Measurements from ENCODE around the gene TAS2R41.

Gene TAS2R41

DNA sequence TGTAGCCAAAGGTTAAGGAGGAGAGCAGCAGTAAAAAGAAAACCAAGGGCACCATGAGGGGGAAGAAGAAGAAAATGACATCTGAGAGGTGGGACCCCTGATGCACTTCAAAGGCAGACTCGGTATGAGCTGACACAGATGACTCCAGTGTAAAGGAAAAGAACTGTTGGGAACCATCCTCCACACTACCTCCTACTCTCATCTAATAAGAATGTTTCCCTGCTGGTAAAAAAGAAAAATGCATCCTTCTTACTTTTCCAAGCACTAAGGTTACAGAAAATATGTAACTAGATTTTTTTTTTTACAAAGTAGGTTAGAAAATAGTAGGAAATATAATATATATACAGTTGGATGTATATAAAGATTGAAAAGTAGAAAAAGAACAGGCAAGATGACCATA lies 16.9 kb downstream of the TAS2R41 start:
- DNase-seq: no peak

DNA sequence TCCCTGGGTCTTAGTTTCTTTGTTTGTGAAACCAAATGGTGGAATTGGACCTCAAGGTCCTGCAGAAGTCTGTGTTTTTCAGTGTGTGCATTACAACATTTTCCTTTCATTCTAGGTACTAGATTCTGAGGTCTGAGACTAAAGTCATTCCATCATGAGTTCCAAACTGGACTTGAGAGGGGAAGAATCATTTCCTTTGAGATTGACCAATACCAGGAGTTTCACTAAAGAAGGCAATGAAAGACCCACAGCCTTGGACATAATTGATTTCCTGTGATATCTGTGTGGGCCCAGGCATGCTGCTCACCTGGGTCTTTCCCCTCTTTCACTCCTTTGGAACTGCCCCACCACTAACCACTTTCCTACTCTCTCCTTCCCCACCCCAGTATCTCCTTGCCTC lies 18.2 kb downstream of the TAS2R41 start:
- DNase-seq: no peak

DNA sequence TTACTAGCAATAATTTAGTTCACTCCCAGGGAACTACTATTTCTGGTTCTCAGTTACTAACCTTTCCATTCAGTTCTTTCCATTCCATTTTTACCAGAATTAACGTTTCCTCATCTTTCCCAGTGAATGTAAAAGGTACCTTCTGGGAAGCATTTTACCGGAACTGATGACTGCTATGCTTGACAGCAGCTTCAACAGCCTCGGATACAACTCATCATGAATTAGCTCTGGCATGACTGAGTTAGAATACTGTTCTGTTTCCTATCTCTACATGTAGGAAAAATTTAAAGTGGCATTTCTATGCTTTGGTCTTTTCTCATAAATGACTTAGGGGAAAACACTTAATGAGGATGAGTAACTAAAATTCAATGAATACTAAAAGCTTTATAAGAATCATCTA lies 18.6 kb downstream of the TAS2R41 start:
- no peak for DNase-seq

DNA sequence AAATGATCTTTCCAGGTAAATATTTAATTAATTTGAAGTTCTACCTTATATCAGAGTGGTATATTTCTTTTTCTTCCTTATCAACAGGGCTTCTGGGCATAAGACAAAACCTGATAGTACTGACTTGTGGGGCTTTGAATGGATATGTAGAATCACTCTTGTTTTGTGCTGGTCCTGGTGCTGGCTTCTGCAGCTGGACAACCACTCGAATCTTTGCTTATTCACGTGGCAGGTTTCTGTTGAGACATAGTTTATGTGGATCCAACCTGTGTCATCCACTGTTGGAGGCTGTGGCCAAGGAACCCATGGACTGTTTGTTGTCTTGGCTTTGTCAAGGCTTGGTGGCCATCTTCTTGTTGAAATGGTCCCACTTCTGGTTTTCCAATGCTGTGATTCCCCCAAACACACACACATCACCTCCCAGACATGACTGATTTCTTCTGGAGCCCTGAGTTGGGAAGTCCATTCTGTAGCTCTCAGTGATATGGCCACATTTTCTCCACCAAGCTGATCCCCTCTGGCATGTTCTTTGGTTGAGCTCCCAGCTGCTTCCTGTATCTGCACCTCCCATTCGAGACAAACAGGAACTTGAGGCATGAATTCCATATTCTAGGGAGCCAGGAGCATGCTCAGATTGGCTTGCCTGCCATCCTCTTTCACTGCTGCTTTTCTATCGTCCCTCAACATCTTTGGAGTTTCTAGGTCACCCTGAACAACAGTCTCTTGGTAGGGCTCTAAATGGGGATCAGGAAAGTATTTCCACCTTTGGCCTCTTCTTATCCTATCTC lies 19.5 kb downstream of the TAS2R41 start:
- DNase-seq: no peak

DNA sequence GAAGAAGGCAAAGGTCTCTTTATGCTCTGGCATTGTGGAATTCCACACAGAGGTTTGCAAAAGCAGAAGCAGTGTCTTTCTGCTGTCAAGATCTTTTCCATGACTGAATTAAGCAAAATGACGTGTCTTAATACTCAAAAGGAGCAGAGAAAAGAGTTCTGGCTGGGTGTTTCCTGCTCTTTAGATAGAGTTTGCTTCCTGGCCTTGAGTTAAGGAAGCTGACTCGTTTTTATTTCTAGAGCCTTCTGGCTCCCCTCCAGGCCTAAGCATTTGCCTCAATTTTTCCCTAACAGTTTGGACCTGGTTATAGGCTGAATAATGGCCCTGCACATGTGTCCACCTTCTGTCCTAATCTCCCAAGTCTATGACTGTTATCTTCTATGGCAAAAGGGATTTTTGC lies 21.6 kb downstream of the TAS2R41 start:
- DNase-seq: no peak

DNA sequence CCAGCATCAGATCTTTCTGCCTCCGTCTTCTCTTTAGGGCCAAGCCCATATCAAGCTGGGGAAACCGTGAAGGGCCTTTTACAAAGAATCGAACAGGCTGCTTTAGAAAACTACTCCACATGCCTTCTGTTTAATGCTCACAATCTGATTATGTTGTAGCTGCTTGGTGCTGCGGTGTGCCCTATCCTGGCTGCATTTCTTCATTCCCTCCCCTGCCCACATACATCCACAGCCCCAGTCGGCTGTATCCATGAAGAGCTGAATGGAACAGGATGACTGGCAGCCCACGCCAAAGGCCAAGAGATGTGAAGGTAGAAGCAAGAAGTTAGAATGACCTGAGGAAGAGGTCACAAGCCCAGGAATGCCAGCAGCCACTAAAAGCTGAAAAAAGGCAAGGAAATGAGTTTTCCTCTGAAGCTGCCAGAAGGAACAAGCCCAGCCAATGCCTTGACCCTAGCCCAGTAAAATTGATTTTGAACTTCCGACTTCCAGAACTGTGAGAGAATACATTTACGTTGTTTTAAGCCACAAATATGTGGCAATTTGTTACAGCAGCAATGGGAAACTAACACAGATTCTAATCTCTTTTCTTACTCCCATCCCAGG lies 22.2 kb downstream of the TAS2R41 start:
- no peak for DNase-seq

DNA sequence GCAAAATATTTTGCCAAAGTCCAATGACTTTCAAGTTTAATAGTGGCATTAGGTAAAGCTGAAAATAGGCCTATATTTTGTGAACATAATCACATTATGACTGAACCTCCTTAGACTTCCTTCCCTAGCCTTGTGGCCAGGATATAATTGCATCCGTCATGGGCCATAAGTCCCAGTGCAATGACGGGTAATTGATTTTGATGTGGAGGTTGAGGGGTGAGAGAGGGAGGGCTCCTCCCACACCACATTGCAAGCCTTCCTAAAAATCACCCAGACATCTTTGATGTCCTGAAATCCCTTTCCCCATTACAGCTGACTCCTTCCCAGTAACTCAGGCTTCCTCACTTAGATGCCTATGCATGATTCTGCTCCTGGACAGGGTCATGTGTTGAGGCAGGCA lies 25.6 kb downstream of the TAS2R41 start:
- DNase-seq: no peak

DNA sequence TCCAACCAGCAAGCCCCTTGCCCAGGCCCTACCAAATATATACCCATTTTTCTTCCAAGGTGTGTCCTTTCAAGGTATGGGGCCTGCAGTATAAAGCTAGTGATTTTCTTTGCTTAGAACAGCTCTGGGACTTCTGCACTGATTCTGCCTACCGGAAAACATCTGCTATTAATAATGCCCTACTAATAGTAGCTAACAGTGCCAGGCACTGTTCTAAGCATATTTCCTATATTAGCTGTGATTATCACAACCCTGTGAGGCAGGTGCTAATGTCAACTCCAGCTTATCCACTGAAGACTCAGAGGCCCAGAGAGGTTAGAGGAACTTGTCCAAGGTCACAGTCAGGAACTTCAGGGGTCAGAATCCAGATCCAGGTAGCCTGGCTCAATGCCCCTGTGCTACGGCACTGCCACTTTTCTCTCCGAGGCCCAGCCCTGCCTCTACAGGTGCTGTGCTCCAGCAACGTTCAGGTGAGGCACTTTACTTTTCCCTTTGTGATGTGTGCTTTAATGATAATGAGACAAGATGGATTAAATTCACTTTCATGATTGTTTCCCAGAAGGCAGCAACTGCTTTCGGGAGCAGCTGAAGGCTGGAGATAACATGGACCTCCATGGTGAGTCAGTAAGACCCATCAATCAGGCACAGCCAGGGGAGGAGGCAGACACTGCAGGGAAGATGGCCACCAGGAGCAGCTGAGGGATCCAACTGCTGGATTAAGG lies 26.7 kb downstream of the TAS2R41 start:
- no peak for DNase-seq

DNA sequence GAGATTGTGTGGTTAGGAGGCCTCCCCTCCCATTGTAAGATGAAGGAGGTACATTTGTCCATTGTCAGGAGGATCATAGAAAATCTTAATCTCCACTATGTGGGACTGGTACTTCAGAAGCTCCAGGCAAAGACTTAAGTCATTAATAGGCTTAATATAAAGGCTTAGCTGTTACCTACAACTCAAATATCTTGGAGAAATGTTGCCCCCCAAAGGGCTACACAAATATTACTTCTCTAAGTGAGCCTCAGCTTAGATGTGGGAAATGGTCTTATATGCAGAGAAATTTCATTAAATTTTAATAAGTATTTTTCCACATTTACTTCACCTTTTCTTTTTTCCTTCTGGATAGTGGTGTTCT lies 27.2 kb downstream of the TAS2R41 start:
- no peak for DNase-seq

DNA sequence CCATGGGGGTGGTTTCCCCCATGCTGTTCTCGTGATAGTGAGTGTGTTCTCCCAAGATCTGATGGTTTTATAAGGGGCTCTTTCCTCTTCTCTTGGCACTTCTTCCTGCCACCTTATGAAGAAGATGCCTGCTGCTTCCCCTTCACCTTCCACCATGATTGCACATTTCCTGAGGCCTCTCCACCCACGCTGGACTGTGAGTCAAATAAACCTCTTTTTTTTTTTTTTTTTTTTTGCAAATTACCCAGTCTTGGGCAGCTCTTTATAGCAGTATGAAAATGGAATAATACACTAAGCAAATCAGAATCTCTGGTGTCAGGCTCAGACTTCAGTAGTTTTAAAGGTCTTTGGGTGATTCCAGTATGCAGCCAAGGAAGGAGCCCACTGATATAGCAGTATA lies 28.2 kb downstream of the TAS2R41 start:
- no peak for DNase-seq

DNA sequence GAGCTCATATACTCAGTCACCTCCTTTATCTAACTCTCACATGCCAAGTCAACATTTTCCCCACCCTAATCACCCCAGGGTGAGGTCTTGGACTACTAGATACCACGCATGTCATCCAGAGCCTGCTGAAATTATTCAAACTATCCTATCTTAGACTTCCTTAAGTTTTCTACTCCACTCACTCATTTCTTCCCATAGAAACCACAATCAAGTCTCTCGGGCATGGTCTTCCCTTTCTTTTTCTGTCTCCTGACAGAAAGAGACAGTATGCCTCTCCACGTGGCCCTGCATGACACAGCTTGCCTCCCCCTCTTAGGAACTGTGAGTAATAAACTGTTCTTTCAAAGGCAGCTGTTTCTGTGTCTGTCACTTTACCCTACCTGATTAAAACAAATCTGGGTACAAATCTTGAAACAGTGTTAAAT lies 29.4 kb downstream of the TAS2R41 start:
- no peak for DNase-seq

DNA sequence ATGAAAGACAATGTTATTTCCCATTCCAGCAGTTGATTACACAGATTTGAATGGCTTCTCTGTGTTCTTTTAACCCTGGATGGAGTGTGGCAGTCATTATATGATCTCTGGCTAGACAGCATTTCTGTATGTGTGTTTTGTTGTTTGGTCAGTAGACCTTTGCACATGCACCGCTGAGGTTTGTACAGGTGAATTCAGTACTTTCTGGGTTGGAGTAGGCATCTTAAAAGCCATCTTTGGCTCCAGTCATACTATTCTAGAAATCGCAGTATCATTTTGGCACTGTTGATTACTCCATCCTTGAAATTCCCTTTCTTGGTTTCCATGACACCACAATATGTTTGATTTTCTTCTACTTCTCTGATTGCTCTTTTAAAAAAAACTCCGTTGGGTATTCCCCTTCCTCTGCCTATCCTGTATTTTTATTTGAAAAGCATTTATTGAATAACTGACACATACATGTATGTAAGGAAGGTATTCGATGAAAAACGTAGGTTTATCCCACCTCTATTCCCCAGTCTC lies 29.9 kb downstream of the TAS2R41 start:
- no peak for DNase-seq

DNA sequence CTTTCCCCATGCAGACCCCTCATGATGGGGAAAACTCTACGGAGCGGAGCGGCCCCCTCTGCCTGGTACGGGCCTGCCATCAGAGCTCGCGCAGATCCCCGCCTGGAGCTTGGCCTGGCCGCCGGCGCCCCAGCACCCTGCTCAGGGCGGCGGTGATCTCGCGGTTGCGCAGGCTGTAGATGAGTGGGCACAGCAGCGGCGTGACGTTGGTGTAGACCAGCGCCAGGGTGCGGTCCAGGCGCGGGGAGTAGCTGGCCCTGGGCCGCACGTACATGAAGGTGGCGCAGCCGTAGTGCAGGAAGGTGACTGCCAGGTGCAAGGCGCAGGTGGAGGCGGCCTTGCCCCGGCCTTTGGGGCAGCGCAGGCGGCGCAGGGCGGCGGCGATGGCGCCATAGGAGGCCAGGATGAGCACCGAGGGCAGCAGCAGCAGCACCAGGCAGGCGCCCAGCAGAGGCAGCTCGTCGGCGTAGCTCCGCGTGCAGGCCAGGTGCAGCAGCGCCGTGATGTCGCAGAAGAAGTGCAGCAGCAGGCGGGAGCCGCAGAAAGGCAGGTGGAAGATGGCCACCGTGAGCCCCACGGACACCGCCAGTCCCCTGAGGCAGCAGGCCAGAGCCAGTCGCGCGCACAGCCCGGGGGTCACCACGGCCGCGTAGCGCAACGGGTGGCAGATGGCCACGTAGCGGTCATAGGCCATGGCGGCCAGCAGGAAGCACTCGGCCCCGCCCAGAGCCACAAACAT lies 33.4 kb downstream of the TAS2R41 start:
- DNase-seq: no peak

DNA sequence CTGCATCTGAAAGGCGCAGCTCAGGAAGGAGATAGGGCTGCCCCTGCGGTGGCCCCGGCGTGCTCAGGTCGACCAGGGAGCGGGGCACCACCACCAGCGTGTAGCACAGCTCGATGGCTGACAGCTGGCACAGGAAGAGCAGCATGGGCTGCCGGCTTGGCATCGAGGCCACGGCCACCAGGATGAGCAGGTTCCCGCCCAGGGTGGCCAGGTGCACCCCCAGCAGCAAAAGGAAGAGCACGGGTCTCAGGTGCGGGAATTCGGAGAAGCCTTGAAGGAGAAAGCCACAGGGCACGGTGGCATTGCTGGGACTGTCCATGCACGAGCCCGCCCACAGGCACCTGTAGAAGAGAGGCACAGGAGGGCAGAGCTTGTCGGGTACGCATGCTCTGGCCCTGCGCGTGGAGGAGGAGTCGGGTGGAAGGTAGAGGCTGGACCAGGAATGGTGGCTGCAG lies 33.9 kb downstream of the TAS2R41 start:
- DNase-seq: no peak

DNA sequence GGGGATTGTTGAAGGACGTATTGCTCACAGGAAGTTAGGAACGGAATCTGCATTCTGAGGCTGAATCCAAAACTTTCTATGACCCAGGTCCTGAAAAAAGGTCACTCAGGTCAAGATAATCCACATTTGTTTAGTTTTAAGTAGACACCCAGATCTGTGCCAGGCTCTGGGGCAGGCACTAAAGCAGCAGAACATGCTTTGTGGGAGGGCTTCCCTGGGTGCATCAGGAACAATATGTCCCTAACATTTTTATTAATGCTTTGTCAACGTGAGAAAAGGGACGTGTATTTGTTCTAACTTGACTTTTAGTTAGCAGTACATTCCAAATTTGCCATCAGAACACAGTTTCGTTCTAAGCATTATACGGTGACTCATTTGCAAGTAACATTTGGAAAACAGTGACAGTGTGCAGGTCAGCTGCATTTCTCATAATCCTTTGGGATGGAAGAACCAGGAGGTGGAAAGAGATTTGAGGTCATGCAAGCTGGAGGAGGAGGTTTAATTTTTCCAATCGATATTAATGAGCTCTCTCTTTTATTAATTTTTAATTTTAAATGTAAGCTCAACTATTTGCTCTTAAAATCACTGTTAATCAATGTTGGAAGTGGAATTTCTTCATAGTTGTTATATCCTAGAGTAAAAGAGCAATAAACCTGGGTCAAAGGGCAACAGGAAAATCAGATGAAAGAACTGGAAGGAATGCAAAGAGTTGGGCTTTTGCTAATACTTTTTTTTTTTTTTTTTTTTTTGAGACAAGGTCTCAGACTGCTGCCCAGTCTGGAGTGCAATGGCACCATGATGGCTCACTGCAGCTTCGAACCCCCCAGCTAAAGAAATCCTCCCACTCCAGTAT lies 35.0 kb downstream of the TAS2R41 start:
- no peak for DNase-seq

DNA sequence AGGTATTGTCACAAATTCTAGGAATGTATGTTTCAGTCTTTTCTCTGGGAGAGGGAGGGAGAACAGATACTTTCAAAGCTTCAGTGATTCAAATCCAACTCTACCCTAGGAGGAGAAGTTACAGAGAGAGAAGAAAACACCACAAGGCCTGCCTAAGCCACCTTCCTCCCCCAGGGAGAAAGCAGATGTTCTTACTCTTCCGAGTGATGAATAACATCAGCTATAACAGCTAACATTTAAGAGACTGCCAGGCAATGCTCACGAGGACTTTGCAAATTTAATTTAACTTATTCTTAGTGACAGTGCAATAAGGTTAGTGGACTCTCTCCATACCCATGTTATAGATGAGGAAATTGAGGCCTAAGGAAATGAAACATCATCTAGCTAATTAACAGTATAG lies 36.8 kb downstream of the TAS2R41 start:
- no peak for DNase-seq

DNA sequence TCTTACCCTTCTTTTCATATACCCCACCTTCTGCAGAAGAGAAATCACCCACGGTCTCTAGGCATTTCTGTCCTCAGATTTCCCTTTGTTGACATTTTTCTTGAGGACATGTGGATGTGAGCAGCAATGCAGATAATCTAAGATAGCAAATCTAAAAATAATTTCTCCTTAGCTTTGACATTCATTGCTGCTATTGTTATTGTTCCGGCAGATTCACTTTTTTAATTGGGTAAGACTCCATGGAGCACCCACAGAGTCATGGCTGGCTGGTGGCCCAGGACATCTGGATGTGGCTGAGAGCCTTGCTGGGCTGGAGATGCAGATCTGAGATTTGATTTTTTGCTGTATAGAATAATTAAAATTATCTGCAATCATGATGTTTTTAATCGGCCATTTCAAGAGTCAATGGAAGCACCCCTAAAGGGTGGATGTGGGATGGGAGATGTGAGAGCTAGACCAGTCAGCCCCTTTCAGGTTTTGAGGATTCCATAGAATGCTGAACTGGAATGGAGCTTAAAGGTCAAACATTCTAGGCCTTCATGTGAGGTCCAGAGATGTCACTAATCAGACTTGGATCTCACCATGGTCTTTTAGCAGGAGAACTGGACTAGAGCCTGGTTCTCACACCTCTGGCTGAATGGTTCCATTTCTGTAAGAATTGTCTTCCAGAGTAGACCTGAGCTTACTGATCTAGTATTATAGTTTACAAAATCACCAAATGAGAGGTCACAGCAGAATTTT lies 37.5 kb downstream of the TAS2R41 start:
- DNase-seq: no peak

DNA sequence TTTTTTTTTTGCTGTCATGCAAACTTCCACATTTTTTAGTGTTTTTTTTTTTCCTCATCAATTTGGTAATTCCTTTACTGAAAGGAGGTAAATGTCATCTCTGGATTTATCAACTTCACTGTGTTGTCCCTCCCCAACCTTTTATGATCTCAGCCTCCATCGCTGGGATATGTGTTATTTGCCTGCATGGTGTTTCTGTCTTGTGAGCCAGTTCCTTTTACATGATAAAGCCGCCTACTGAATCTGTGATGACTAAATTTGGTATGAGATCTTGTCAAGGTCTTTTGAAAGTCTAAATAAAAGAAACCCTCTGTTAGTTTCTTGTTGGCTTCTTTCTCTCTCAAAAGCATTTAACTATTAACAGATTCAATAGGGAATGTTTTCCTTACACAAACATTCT lies 39.3 kb downstream of the TAS2R41 start:
- no peak for DNase-seq

DNA sequence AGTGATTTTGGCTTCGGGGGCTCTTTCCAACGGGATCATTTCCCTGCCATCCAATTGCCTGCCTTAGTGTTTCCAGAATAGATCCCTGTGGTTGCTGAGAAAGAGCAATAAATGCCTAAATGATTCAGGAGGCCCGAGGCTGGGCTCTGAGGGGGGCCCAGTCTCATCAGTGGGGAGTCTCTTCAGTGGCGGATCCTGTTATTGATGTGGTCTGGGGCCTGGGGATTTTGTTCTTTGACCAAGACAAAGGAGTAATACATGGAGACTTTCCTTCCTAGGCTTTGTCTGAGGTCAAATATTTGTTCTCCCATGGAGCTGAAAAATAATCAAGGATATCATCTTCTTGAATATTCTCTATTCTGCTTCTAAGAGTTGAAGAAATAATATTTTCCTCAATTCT lies 40.8 kb downstream of the TAS2R41 start:
- DNase-seq: no peak

DNA sequence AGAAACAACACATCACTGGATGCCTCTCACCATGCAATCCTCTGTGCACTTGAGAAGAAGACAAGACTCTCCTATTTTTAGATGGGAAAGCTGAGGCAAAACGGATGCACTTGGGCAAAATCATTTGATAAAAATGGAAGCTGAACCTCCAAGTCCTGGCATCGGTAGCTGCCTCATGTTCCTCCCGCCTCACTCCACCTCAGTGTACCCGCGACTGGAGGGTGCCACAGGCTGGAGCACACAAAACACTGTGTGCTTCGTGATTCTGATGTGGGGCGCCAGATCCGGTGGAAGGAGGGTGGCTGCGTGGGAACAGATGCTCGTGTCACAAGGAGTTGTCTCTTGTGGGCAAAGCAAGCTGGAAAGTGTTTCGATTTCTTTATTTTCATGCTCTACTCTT lies 41.3 kb downstream of the TAS2R41 start:
- no peak for DNase-seq

DNA sequence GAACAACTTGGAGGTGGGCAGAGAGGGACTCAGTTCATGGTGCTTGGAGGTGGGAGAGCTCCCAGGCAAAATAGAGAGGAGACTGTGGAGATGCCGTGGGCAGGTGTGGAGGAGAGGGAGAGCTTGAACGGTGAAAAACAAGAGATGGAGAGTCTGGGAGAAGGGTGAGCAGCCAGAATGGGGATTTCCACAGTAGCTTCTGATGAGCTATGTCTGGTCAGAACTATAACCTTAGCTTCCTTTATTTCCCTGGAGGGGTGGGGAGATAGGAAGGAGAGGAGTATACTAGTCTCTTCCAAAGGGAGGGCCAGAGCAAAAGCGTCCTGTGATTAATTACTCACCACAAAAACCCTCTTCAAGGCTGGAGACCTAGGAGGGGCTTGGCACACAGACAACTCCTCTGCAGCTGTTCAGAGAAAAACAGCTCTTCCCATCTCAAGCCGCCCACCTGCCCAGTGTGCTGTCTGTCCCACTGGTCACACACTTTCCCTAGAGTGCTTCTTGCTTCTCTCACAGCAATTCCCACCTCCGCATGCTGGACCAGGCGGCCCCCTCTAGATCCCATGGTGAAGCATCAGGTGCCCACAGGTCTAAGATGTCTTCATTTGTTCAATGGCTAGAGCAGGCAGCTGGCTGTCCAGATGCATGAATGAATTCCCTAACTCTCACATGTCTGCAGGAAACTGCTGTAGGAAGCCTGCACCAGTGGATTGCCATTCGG lies 41.9 kb downstream of the TAS2R41 start:
- no peak for DNase-seq

Measured in activated CD8-positive, alpha-beta memory T cell treated with anti-CD3 and anti-CD28 coated beads, Interleukin-2, amount 50 U/mL, for 4 hours (primary cell).